Glomerular visceral epithelial cell (primary cell): ENCODE measurements around the gene WDR11.
A peak's percentile ranks its signal among the peaks of the same experiment; 100 is the strongest.

Experiments
- DNase-seq: peaks from one replicate; pipeline ENCODE4 v3.0.0-alpha.2; 2016; ENCODE audit errors: extremely low spot score

The WDR11 gene

GRCh38 chr10:120850911-120851865 lies at the start of gene WDR11:
Gene WDR11 (plus strand): TSS chr10:120851362. CDS start chr10:120851421, 59 bp downstream.
- peak; percentile 93 for DNase-seq

- DNase-seq, result no peak
Measured at GRCh38 chr10:120802935-120803334, 48.2 kb upstream of the WDR11 start.

- no peak for DNase-seq
Measured at GRCh38 chr10:120803972-120804371, 47.2 kb upstream of the WDR11 start.

GRCh38 chr10:120805014-120805812 lies 45.9 kb upstream of the WDR11 start:
- no peak for DNase-seq

- no peak for DNase-seq
Measured at GRCh38 chr10:120806081-120806480, 45.1 kb upstream of the WDR11 start.

GRCh38 chr10:120810298-120810697 lies 40.9 kb upstream of the WDR11 start:
- no peak for DNase-seq

GRCh38 chr10:120813085-120813484 lies 38.1 kb upstream of the WDR11 start:
- DNase-seq, result no peak

- DNase-seq, result no peak
Measured at GRCh38 chr10:120818301-120818700, 32.9 kb upstream of the WDR11 start.

GRCh38 chr10:120819366-120819765 lies 31.8 kb upstream of the WDR11 start:
- DNase-seq, result no peak

- DNase-seq, result no peak
Measured at GRCh38 chr10:120823266-120823665, 27.9 kb upstream of the WDR11 start.

GRCh38 chr10:120824881-120825309 lies 26.3 kb upstream of the WDR11 start:
- no peak for DNase-seq

GRCh38 chr10:120825878-120826769 lies 25.0 kb upstream of the WDR11 start:
- DNase-seq, result no peak

- no peak for DNase-seq
Measured at GRCh38 chr10:120827251-120827875, 23.8 kb upstream of the WDR11 start.

- DNase-seq, result no peak
Measured at GRCh38 chr10:120828763-120829319, 22.3 kb upstream of the WDR11 start.

- no peak for DNase-seq
Measured at GRCh38 chr10:120832106-120832505, 19.1 kb upstream of the WDR11 start.

- no peak for DNase-seq
Measured at GRCh38 chr10:120833222-120833928, 17.8 kb upstream of the WDR11 start.

GRCh38 chr10:120835603-120836002 lies 15.6 kb upstream of the WDR11 start:
- DNase-seq, result no peak

- no peak for DNase-seq
Measured at GRCh38 chr10:120838941-120839340, 12.2 kb upstream of the WDR11 start.

- no peak for DNase-seq
Measured at GRCh38 chr10:120841522-120842189, 9.5 kb upstream of the WDR11 start.

- no peak for DNase-seq
Measured at GRCh38 chr10:120854388-120854787, 3.2 kb downstream of the WDR11 start.
